Loucy (cell line): ENCODE data around the gene YOD1.

Experiments
- H2AFZ ChIP-seq: fragments of 200-600 bp; sonication (generic); 2 replicates; pipeline ENCODE4 v1.6.0; 2016; ENCODE audit warnings: antibody characterized with exemption, mild to moderate bottlenecking, low read length, moderate library complexity
- H3F3A ChIP-seq: fragments of 200-600 bp; 2 replicates; pipeline ENCODE4 v1.6.0; 2016; ENCODE audit warnings: antibody characterized with exemption, low read depth, mild to moderate bottlenecking
- H3K27me3 ChIP-seq: fragments of 200-600 bp; sonication (generic); 2 replicates; pipeline ENCODE4 v1.6.1; 2014; ENCODE audit warnings: low read length, mild to moderate bottlenecking; ENCODE audit not compliant: insufficient read depth, poor library complexity, severe bottlenecking
- H3K36me3 ChIP-seq: fragments of 200-600 bp; sonication (generic); 2 replicates; pipeline ENCODE4 v1.6.1; 2016; ENCODE audit warnings: low read length; ENCODE audit not compliant: insufficient read depth
- H3K4me1 ChIP-seq: fragments of 200-600 bp; sonication (generic); 2 replicates; pipeline ENCODE4 v1.5.1; 2014; ENCODE audit warnings: low read length, mild to moderate bottlenecking; ENCODE audit not compliant: insufficient read depth, poor library complexity, severe bottlenecking
- H3K4me2 ChIP-seq: fragments of 200-600 bp; sonication (generic); 2 replicates; pipeline ENCODE4 v1.6.0; 2014; ENCODE audit warnings: antibody characterized with exemption, low read length, low read depth, mild to moderate bottlenecking; ENCODE audit not compliant: poor library complexity, severe bottlenecking
- H3K4me3 ChIP-seq: fragments of 200-600 bp; sonication (generic); 2 replicates; pipeline ENCODE4 v1.5.1; 2014; ENCODE audit warnings: low read length, mild to moderate bottlenecking, mixed read lengths; ENCODE audit not compliant: poor library complexity, severe bottlenecking
- H3K79me2 ChIP-seq: fragments of 200-600 bp; sonication (generic); 2 replicates; pipeline ENCODE4 v1.6.1; 2014; ENCODE audit warnings: low read length; ENCODE audit not compliant: insufficient read depth
- H3K9ac ChIP-seq: fragments of 200-600 bp; sonication (generic); 2 replicates; pipeline ENCODE4 v1.6.0; 2014; ENCODE audit warnings: mild to moderate bottlenecking, low read depth, low read length, moderate library complexity; ENCODE audit not compliant: poor library complexity, severe bottlenecking
- H3K9me2 ChIP-seq: fragments of 200-600 bp; sonication (generic); replicated peaks from 2 replicates; pipeline ENCODE4 v1.6.1; 2016; ENCODE audit warnings: low read depth, low read length, mixed read lengths
- H3K9me3 ChIP-seq: fragments of 200-600 bp; sonication (generic); 2 replicates; pipeline ENCODE4 v1.6.1; 2014; ENCODE audit warnings: mild to moderate bottlenecking, antibody characterized with exemption, low read length, low read depth; ENCODE audit not compliant: insufficient read depth
- H4K20me1 ChIP-seq: fragments of 200-600 bp; sonication (generic); 2 replicates; pipeline ENCODE4 v1.6.0; 2014; ENCODE audit warnings: antibody characterized with exemption, low read length, mild to moderate bottlenecking; ENCODE audit not compliant: insufficient read depth, poor library complexity, severe bottlenecking
- CTCF ChIP-seq: fragments of 200-600 bp; sonication (generic); conservative IDR thresholded peaks from 2 replicates; pipeline ENCODE4 v1.5.1; 2014; ENCODE audit warnings: mild to moderate bottlenecking, antibody characterized with exemption, low read length
- EZH2phosphoT487 ChIP-seq: fragments of 200-600 bp; IDR thresholded peaks from 2 replicates; pipeline ENCODE4 v1.6.1; 2018; ENCODE audit warnings: antibody characterized with exemption, mild to moderate bottlenecking, moderate library complexity, borderline replicate concordance

Gene YOD1

GRCh38 chr1:207051191-207051943 is at the start of gene YOD1:
Gene YOD1 (minus strand): TSS chr1:207051208. CDS start chr1:207051030, 178 bp downstream.
- Histone ChIP-seq H4K20me1 (peaks cover 10% of the 10 kb centered on the region), H3K27me3 (no peaks in the 10 kb centered on the region), H3K4me2 (peak within 1 kb of the TSS; percentile 68), H3K9ac (peak within 1 kb of the TSS; percentile 77), H3K79me2 (peaks cover 33% of the 10 kb centered on the region), H3F3A (no peaks in the 10 kb centered on the region), H3K9me2 (no peaks in the 10 kb centered on the region), H3K4me1 (peaks cover 4% of the 10 kb centered on the region), H3K4me3 (peak within 1 kb of the TSS; percentile 79), H3K36me3 (no peaks in the 10 kb centered on the region), H2AFZ (peak within 1 kb of the TSS; percentile 97), H3K9me3 (no peaks in the 10 kb centered on the region)
- TF ChIP-seq CTCF = no peak
- TF ChIP-seq EZH2phosphoT487 = no peak

GRCh38 chr1:207097871-207098324 is 46.9 kb upstream of the YOD1 start:
- Histone ChIP-seq H3K36me3 (no peaks in the 10 kb centered on the region), H4K20me1 (no peaks in the 10 kb centered on the region)

GRCh38 chr1:207093944-207094343 is 42.9 kb upstream of the YOD1 start:
- Histone ChIP-seq H3K27me3 (no peaks in the 10 kb centered on the region), H3K79me2 (no peaks in the 10 kb centered on the region), H3K4me3 (no peak overlapping the region), H3K9ac (no peak overlapping the region), H4K20me1 (no peaks in the 10 kb centered on the region), H3K4me1 (no peaks in the 10 kb centered on the region), H3F3A (no peaks in the 10 kb centered on the region), H3K9me3 (no peaks in the 10 kb centered on the region), H2AFZ (no peak overlapping the region), H3K4me2 (no peak overlapping the region), H3K9me2 (no peaks in the 10 kb centered on the region), H3K36me3 (no peaks in the 10 kb centered on the region)
- TF ChIP-seq CTCF = no peak

More at GRCh38 chr1:207097871-207098324, 46.9 kb upstream of the YOD1 start:
- no peaks in the 10 kb centered on the region for H3K9me2 ChIP-seq
- no peaks in the 10 kb centered on the region for H3K79me2 ChIP-seq
- no peak overlapping the region for H3K4me2 ChIP-seq
- H3K27me3 ChIP-seq = no peaks in the 10 kb centered on the region
- no peaks in the 10 kb centered on the region for H3F3A ChIP-seq
- no peak overlapping the region for H3K9ac ChIP-seq
- H3K9me3 ChIP-seq = no peaks in the 10 kb centered on the region
- H3K4me3 ChIP-seq = no peak overlapping the region
- no peak for TF ChIP-seq EZH2phosphoT487
- TF ChIP-seq CTCF = no peak
- H2AFZ ChIP-seq = no peak overlapping the region
- H3K4me1 ChIP-seq = no peaks in the 10 kb centered on the region
